CD1c-positive myeloid dendritic cell (primary cell): ENCODE measurements around the gene CLCN2.

Experiments used
- DNase-seq: peaks from one replicate; pipeline ENCODE4 v3.0.0-alpha.2; 2016; ENCODE audit errors: extremely low spot score

The CLCN2 gene

GRCh38 chr3:184296616-184297015 is 64.8 kb downstream of the CLCN2 start:
- DNase-seq = no peak
